ENCODE results near the gene ANKRD27.
"Not testable (repeated sequence)": the region's sequence is repeated elsewhere in the genome, so short reads cannot be mapped to it uniquely, and the experiment has no call there.

ANKRD27 gene

DNA sequence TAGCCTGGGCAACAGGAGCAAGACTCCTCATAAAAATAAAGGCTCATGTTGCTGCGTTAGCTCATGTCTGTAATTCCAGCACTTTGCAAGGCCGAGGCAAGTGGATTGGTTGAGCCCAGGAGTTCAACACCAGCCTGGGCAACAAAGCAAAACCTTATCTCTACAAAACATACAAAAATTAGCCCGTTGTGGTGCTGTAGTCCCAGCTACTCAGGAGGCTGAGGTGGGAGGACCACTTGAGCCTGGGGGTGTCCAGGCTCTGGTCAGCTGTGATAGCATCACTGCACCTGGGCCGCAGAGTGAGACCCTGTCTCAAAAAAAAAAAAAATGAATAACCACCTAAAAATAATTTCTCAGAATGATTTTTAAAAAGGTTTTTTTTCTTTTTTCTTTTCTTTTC, 12.7 kb upstream of the ANKRD27 start:
- DNase-seq: no peak

DNA sequence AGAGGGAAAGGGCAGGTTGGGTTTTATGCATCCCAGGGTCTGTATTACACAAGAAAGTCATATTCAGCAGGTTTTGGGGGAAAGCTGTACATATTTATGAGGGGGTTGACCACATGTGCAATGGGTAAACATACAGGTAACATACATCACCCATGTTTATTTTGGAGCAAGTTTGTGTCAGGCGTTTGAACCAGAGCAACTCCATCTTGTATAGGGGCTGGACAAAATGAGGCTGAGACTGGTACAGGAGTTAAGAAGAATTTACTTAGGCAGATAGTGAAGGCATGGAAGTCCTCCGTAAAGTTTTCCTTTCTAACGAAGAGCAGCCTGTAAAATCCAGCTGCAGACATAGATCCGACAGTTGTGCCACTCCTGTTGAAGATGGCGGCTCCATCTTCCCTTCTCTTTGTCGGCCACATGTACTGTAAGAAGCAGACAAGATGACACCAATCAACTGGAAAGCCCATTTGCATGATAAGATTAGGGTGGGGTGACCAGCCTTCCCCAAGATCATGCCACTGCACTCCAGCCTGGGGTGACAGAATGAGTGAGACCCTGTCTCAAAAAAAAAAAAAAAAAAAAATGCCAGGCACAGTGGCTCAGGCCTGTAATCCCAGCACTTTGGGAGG, 12.0 kb upstream of the ANKRD27 start:
- DNase-seq: no peak

DNA sequence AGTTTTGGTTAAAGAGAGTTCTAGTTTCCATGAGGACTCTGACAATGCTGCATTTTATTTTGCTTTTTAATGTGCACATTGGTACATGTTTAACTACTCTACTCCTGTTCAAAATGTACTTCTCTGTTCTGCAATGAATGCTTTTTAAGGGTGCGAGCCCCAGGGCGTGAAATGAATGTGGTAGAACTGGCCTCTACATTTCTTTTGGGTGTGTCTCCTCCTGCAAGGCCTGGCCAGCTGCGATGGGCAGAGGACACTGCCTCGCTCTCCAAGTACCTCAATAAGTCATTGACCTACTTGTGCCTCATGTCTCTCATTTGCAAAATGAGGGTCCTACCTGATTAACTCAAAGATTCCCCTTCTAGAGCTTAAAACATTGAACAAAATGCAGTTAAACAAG, 7.3 kb upstream of the ANKRD27 start:
- DNase-seq: no peak

DNA sequence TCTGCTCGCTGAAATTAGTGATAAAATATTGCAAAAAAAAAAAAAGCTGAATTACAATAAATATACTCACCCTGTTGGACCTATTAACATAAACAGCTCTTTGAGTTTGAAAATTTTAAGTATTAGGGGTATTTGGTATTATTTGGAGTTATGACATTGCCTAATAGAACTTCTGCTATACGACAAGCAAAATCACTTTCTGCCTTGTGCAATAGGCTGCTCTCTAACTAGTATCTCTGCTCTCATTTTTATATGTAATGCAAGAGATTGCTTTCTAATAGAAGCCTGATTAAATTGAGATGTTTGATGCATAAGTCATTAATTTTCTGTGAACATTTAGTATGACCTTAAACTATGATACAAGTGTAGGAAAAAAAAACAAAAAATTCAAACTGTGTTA, 6.0 kb upstream of the ANKRD27 start:
- no peak for DNase-seq

DNA sequence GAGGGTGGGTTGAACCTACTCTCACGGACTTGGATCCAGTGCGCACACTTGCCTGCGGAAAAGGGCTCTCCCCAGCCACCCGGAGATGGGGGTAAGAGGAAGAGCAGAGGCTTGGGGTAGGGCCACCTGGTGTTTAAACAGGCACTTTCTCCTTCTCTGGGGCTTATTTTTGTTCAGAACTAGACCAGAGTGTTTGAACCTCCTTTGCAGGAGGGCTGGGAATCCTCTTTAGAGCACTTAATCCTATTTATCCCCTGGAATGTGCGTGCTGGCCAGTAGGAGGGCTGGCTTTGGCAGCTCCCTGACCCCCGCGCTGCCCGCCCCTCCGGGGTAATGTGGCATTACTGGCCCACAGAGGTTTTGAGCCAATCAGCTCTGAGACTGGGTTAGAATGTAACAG, 2.7 kb upstream of the ANKRD27 start:
- no peak for DNase-seq

DNA sequence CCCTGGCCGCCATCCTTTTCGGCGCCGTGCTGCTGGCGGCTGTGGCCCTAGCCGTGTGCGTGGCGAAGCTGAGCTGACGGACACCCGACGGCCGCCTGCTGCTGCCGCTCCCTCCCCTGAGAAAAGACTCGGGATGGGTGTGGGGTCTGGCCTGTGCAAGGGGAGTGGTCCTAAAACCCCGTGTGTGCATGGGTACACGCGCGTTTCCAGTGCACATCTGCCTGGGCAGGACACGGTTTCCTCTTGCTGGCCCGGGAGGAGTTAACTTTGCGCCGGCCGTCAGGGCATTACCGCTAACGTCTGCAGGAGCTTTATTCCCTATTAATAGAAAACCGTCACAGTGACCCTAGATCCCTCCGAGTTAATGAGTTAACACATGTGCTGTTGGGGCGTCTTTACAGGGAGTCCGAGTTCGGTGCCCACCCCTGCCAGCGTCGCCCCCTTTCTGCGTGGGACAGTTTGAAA, 1.9 kb upstream of the ANKRD27 start:
- no peak for DNase-seq

DNA sequence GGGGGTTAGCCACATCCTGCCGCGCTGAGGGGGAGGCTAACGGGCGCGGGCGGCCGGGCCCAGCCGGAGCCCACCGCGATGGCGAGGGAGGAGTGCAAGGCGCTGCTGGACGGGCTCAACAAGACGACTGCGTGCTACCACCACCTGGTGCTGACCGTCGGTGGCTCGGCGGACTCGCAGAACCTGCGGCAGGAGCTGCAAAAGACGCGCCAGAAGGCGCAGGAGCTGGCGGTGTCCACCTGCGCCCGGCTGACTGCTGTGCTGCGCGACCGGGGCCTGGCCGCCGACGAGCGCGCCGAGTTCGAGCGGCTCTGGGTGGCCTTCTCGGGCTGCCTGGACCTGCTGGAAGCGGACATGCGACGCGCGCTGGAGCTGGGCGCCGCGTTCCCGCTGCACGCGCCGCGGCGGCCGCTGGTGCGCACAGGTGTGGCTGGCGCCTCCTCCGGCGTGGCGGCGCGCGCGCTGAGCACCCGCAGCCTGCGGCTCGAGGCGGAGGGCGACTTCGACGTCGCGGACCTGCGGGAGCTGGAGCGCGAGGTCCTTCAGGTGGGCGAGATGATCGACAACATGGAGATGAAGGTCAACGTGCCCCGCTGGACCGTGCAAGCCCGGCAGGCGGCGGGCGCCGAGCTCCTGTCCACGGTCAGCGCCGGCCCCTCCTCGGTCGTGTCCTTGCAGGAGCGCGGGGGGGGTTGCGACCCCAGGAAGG, 1.4 kb upstream of the ANKRD27 start:
- peak; percentile 30 for DNase-seq

DNA sequence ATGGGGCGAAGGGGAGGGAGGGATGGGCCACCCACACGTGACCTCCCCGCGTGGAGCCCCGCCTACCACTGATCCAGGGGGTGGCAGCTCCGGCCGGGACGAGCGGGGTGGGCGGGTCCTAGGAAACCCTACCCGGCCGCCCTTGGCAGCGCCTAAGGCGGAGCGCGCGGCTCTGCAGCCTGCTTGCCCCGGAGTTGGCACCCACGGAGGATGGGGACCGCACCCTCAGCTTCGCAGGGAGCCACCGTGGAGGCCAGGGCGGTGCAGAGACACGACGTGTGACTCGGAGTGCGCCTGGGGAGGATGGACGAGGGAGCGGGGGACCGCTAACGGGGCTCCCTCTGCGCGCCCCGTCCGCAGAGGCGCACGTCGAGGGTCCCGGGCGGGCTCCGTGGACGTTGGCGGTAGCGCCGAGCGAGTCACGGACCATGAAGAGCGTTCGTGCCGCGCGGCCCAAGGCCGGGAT, 773 bp upstream of the ANKRD27 start, which contains the start of gene RGS9BP:
TSS of gene RGS9BP (plus strand) at position 129 of the 466 bp plus-strand sequence. CDS start 416 bp downstream, outside the sequence.
- DNase-seq: peak; percentile 65

DNA sequence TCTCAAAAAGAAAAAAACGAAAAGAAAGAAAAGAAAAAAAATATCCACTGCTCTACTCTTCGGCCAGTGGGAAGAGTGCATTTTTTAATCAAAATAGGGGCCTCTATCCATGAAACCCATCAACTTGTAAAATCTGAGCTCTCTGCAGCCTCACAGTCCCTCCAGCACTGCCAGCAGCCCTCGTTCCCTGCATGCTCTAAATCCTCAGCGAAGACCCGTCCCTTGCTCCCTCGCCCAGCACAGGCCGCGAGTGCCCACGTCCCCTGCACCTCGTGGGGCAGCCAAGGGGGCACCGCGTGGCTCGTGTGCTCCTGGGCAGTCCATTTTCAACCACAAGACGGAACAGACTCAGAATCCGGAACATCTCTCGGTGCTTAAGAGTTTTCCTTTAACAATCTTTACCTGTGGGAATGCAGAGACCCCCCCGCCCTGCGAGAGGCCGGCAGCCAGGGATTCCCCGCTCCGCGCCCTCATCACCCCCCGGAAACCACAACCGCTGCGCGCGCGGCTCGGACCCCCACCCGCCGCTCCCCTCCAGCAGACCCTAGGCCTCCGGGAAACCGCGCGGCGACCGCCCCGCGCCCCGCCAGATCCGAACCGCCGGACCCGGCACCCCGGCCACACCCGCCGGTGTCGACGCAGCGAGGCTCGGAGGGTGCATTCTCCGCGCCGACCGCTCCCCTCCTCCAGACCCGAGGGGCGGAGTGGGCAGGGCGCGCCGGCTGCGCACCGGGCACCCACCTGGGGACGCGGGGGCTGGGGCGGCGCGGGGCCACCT, 638 bp downstream of the ANKRD27 start:
- DNase-seq: no peak

DNA sequence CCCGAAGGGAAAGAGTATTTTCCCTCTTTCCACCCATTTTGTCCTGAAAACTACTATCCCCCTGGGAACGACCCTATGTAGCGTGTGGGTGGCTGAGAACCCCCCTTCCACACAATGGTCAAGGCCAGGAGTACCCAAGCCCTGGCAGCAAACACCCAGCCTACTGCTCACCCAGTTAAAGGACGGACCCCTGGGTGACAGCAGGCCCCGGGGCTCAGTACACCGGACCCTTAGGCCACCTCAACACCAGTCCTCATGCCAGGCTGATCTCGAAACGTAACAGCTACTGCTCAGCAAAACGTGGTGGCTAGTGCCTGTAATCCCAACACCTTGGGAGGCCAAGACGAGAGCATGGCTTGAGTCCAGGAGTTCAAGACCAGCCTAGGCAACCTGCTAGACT, 1.4 kb downstream of the ANKRD27 start:
- DNase-seq: no peak

DNA sequence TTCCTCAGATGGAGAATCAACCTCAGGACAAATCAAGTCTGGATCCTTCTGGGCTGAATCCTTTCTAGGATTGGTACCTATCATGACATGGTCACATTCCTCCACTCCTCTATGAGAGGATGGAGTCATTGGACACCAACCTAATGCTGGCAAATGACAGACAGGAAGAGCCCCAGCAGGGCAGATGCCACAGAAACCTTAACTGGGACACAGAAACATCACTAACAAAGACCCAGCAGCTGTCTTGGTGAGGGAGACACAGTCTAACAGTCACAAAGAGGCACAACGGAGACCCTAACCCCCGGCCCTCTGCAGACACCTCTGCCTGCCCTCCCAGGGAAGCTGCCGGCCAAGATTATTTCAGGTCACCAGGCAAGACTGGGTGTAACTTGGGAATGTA, 2.1 kb downstream of the ANKRD27 start:
- DNase-seq: no peak

DNA sequence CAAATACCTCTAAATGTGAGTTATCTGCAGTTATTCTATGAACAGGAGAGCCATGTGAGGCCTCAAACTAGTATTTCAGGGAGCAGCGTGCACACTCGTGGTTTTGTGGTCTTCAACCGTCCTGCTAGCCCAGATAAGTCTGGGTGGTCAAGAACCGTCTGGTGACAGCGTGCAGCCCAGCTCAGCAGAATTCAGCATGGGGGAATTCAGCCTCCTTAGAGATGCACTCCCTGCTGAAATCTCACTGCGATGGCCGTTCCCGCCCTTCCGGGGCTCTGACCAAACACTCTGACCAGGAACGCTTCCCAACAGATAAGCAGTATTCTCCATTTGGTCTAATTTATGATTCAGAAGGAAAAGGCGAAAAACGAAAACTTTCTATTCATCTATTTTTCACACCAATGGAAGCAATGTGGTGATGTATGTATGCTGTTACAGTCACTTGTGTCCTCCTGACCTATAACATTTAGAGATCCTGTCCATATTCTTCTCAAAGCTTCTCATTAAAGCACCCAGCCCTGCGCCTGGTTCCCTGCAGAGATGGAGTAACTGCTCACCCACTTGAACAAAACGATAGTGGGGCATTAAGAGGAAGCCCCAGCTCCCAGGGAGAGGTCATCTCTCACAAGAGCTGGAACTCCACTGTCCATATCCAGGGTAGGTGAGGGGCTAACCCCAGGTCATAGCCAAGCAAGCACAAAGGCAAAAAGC, 2.9 kb downstream of the ANKRD27 start:
- DNase-seq: no peak

DNA sequence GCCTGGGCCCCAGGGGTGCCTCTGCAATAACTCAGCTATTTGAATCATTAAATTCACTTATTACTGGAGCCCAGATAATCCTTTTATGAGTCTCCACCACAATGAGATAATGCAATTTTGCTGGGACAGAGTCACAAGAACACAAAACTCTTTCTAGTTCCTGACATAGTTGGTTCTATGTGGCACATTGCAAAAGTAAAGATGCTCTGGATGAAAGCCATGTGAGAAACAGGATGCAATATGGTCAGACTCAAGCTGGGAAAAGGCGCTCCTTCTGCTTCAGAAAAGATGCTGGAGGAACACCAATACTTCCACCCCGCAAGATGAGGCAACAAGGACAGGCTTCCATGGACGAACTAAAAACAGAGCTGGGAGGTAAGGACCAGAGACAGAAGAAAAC, 5.7 kb downstream of the ANKRD27 start:
- DNase-seq: no peak

DNA sequence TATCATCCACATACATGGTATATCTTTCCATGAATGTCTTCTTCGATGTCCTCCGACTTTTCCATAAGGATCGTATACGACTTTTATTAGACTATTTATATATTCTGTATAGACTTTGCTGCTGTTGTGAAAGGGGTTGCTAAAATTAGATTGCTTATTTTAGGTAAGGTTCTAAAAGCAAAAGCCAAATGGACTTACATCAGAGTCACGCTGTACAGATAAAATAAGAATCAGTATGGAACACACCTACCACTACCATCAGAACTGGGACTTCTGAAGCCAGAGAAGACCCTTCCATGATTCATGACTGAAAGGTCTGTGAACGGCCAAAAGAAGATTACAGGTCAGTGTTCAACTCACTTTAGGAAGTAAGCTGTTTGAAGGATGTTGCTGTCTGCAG, 8.9 kb downstream of the ANKRD27 start:
- DNase-seq: no peak

DNA sequence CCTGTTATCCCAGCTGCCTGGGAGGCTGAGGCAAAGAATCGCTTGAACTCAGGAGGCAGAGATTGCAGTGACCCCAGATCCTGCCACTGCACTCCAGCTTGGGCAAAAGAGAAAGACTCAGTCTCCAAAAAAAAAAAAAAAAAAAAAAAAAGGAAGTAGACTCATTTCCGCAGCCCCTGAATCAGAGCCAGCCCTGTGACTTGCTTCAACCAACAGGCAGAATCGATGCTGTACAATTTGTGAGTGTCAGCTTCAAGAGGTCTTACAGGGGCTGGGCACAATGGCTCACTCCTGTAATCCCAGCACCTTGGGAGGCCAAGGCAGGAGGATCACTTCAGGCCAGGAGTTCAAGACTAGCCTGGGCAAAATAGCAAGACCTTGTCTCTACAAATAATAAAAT, 12.8 kb downstream of the ANKRD27 start:
- no peak for DNase-seq

DNA sequence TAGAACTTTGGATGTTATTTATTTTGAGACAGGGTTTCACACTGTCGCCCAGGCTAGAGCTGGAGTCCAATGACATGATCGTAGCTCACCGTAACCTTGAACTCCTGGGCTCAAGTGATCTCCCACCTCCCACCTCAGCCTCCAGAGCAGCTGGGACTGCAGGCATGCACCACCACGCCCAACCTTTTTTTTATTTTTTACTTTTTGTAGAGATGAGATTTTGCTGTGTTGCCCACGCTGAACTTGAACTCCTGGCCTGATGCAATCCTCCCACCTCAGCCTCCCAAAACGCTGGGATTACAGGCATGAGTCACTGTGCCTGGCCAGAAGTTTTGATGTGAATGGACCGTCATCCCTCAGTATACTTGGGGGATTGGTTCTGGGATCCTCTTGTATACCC, 13.7 kb downstream of the ANKRD27 start:
- no peak for DNase-seq

DNA sequence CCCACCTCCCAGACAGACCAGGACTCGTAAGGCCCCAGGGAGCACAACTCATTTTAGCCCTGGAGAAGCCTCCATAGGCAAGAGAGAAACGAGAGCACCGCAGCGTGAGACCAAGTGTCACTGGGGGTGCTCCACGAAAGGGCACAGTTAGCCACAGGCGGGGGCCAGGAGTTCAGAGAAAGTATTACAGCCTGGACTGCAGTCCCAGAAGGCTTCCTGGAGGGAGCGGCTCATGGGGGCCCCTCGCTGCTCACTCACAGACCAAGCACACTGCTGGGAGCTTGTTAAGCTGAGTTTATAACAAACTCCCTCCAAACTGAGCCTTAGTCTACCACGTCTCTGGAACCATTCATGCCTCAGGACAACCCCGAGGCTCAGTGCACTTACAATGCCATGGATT, 16.5 kb downstream of the ANKRD27 start:
- no peak for DNase-seq

DNA sequence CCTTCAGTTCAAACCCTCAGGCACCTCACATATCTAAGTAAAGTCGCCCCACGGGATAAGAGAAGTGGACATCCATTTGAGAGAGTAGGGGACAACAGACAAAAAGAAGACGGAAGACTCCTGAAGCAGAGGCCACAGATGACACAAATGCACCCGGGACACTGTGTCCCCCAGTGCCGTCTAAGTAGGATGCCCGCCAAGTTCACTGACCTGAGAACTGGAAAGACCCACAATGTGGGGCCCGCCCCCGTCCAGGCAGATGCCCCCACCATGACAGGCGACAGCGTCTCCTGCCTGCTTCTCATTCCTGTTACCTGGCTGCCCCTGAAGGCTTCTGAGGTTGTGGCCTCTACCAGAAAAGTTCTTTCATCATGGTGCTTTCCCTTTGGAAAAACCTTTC, 16.9 kb downstream of the ANKRD27 start:
- no peak for DNase-seq

DNA sequence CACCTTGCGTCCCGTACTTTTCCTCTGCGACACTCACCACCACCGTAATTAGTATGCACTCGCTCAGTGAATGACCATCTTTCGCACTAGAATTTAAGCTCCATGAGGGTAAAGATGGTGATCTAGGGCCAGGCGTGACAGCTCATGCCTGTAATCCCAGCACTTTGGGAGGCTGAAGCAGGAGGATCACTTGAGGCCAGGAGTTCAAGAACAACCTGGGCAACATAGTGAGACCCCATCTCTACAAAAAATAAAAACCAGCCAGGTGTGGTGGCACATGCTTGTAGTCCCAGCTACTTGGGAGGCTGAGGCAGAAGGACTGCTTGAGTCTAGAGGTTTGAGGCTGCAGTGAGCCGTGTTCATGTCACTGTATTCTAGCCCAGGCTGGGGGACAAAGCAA, 18.6 kb downstream of the ANKRD27 start:
- DNase-seq: not testable (repeated sequence)

DNA sequence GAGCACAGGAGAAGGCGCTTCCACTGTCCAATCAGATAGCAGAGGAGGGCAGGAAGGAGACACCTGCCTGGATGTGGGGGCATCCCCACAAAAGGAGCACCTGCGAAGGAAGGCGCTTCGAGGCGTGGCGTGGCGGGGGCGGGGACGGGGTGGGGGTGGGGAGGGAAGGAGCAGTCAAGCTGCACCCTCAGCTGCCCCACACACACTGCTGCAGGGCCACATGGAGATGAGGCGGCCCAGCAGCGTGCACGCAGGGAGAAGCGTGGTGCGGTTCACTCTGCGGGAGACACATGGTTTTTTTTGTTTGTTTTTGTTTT, 21.4 kb downstream of the ANKRD27 start:
- DNase-seq: no peak

DNA sequence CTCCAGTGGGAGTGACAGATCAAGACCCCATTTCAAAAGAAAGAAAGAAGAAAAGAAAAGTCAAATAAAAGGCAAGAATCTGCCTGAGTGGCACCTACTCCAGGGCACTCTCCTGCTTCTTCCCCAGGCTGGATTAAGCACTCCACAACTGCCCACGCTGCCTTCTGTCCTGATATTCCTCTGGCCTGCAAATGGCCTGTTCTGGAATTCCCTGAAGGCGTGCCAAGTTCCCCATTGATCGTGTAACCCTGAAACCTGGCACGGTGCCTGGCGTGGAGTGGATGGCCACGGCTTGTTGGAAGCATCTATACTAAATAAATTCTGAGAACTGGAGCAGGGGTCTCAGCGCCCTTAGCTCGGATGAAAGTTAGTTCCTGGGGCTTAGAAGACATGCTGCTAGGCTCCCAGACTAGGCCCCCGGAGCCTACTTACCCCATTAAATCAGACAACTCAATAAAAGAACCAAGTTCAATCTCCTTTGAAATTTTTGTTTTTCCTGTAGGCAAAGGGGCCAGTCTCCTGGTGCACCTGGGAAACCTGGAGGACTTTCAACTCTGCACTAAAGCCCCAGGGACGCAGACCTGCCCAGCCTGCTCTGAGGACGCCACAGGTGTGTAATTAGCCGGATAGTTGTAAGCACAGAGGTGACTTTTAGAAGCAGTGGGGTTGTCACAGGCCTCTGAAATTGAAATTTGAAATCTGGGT, 21.9 kb downstream of the ANKRD27 start:
- DNase-seq: peak; percentile 20

DNA sequence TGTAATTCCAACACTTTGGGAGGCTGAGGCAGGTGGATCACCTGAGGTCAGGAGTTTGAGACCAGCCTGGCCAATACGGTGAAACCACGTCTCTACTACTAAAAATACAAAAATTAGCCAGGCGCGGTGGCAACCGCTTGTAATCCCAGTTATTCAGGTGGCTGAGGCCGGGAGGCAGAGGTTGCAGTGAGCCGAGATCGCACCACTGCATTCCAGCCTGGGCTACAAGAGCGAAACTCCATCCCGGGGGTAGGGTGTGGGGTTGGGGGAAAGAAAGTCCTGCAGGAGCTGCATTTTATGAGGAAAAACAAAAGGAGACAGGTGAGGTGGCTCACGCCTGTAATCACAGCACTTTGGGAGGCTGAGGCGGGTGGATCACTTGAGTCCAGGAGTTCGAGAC, 22.6 kb downstream of the ANKRD27 start:
- not testable (repeated sequence) for DNase-seq

DNA sequence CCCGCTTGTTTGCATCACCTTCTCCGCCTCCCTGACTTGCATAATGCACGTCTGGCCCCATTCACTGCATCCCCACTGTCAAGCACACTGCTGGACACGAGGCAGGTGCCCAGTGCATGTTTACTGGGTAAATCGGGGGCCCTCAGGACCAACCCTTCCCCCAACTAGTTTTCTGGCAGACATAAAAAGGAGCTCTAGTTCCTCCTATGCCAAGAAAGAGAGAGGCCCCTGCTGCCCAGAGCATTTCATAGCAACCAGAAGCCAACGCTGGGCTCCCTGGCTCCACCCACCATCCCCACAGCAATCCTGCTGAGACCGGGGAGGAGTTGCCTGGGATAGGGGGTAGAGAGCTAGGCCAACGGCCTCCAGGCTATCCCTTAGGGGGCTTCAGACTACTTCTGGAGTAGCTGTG, 23.2 kb downstream of the ANKRD27 start:
- no peak for DNase-seq
